Suprapubic skin (tissue), 4 donors: ENCODE measurements around the gene MLF2. TPM values are rescaled to one million over a fixed set of nuclear protein-coding genes. Genes with fewer than 3 reads are reported as not detected.

Experiments used
- DNase-seq, 2 donors: peaks; one replicate each; pipeline ENCODE4 v3.0.0-alpha.2; 2019; ENCODE audit warnings: low spot score in 2 of 2
- H3K27ac ChIP-seq: fragments of 200-600 bp; sonication (generic); one replicate; pipeline ENCODE4 v1.5.1; 2019
- H3K27me3 ChIP-seq: fragments of 200-600 bp; sonication (generic); one replicate; pipeline ENCODE4 v1.5.1; 2019
- H3K36me3 ChIP-seq: fragments of 200-600 bp; sonication (generic); one replicate; pipeline ENCODE4 v1.5.1; 2019
- H3K4me1 ChIP-seq: fragments of 200-600 bp; sonication (generic); one replicate; pipeline ENCODE4 v1.5.1; 2019
- H3K4me3 ChIP-seq: fragments of 200-600 bp; sonication (generic); one replicate; pipeline ENCODE4 v1.5.1; 2019; ENCODE audit warnings: mild to moderate bottlenecking
- H3K9me3 ChIP-seq: fragments of 200-600 bp; sonication (generic); one replicate; pipeline ENCODE4 v1.5.1; 2019
- EP300 ChIP-seq: sonication (generic); formaldehyde crosslinking; IDR thresholded peaks from one replicate; pipeline ENCODE4 v1.6.1; 2017; ENCODE audit warnings: antibody characterized with exemption
- POLR2A ChIP-seq, 2 donors: fragments of 450-650 bp; IDR thresholded peaks; one replicate each; pipeline ENCODE4 v1.6.1; 2017; ENCODE audit warnings: antibody characterized with exemption in 2 of 2, mild to moderate bottlenecking in 2 of 2, moderate library complexity in 2 of 2
- POLR2AphosphoS5 ChIP-seq, 3 donors: sonication (generic); formaldehyde crosslinking; IDR thresholded peaks; one replicate each; pipeline ENCODE4 v1.6.1; 2017; ENCODE audit warnings: antibody characterized with exemption in 3 of 3
- WGBS: methylation state at CpG from one replicate; pipeline ENCODE4 v1.1.5; 2018; 5-methylcytosine and 5-hydroxymethylcytosine counted together
- total RNA-seq, 4 donors: library from RNA; depleted of rRNA; stranded (reverse); fragments of >200 nt; gene quantifications; one replicate each; pipeline ENCODE4 v1.1.0, GENCODE V29; 2016
- TF ChIP-seq, protein P1 (sequence below), 2 donors: fragments of 200-600 bp in 1 of 2; fragments of 450-650 bp in 1 of 2; sonication (generic) in 1 of 2; IDR thresholded peaks; one replicate each; pipeline ENCODE4 v1.5.1; 2016 to 2019; ENCODE audit warnings: antibody characterized with exemption in 2 of 2, mild to moderate bottlenecking in 1 of 2, moderate library complexity in 1 of 2

Gene MLF2
- total RNA-seq, 4 donors from 2014 or later = 147 to 195 (median 180) TPM

- DNase-seq = peak; percentile 86 to 87
- H3K27ac ChIP-seq = peak within 1 kb of the TSS; percentile 95
- H3K9me3 ChIP-seq = no peaks in the 10 kb centered on the region
- peaks cover 62% of the 10 kb centered on the region for H3K4me1 ChIP-seq
- H3K4me3 ChIP-seq = peak within 1 kb of the TSS; percentile 79
- no peaks in the 10 kb centered on the region for H3K27me3 ChIP-seq
- WGBS = 3% methylated on average over 33 of the region's 63 CpGs
- TF ChIP-seq POLR2A (IDR thresholded peaks at IDR 0.05) (peak in 1 of 2 donors; percentile 41), EP300 (no peak)
- peaks cover 14% of the 10 kb centered on the region for H3K36me3 ChIP-seq
Measured at GRCh38 chr12:6765634-6766581, 13.0 kb upstream of the MLF2 start, which contains the start of gene PTMS. Gene PTMS, plus strand, starts transcription at chr12:6766363. Its CDS starts 343 bp downstream, at chr12:6766706.

GRCh38 chr12:6765048-6765633 is 12.2 kb upstream of the MLF2 start:
- Histone ChIP-seq H3K27ac (peak overlapping the region; percentile 95), H3K4me1 (peaks cover 57% of the 10 kb centered on the region), H3K36me3 (peaks cover 7% of the 10 kb centered on the region), H3K9me3 (no peaks in the 10 kb centered on the region), H3K27me3 (no peaks in the 10 kb centered on the region), H3K4me3 (peak overlapping the region; percentile 79)
- no peak for DNase-seq
- TF ChIP-seq EP300 = no peak
- TF ChIP-seq POLR2AphosphoS5 (IDR thresholded peaks at IDR 0.05) = no peak
- no peak for TF ChIP-seq POLR2A (IDR thresholded peaks at IDR 0.05)
- TF ChIP-seq, protein P1, sequence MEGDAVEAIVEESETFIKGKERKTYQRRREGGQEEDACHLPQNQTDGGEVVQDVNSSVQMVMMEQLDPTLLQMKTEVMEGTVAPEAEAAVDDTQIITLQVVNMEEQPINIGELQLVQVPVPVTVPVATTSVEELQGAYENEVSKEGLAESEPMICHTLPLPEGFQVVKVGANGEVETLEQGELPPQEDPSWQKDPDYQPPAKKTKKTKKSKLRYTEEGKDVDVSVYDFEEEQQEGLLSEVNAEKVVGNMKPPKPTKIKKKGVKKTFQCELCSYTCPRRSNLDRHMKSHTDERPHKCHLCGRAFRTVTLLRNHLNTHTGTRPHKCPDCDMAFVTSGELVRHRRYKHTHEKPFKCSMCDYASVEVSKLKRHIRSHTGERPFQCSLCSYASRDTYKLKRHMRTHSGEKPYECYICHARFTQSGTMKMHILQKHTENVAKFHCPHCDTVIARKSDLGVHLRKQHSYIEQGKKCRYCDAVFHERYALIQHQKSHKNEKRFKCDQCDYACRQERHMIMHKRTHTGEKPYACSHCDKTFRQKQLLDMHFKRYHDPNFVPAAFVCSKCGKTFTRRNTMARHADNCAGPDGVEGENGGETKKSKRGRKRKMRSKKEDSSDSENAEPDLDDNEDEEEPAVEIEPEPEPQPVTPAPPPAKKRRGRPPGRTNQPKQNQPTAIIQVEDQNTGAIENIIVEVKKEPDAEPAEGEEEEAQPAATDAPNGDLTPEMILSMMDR (IDR thresholded peaks at IDR 0.05) = no peak
- 25% methylated on average over 7 of the region's 7 CpGs for WGBS

DNA sequence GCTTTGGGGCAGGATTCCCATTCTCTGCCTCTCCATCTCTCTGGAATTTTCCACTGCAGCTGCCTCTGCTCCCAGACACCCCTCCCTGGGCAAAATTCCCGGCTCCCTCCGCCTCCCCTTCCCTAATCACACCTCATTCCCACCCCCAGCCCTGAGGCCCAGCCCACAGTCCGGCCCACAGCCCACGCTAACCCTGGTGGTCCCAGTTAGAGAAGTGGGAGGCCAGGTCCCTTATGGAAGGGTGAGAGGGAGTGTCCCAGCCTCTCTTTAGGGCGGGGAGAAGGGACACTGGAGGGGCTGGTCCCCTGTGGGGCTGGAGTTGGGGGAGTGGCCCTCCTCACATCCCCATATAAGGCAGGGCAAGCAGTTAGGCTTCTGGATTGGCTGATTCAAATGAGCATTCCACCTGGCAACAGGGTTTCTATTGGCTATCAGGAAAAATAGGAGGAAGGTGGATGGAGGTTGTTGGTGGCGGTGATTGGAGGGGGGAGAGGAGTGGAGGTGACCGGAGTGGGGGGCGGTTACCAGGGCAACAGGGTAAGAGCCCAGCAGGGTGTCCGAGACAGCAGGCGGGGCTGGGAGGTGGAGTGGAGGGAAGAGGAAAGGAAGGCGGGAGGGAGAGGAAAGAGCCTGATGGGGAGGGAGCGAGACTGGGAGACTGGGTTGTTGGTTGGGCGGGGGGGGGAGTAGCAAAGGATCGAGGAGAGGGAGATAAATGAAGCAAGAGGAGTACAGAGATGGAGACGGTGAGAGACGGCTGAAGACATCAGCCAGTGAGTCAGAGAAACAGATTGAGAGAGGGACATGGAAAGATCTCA is 11.3 kb upstream of the MLF2 start:
- TF ChIP-seq EP300 = no peak
- no peak for TF ChIP-seq POLR2A (IDR thresholded peaks at IDR 0.05)
- TF ChIP-seq, protein P1 (IDR thresholded peaks at IDR 0.05) = no peak
- TF ChIP-seq POLR2AphosphoS5 (IDR thresholded peaks at IDR 0.05) = no peak
- H3K36me3 ChIP-seq = no peaks in the 10 kb centered on the region
- peak overlapping the region; percentile 95 for H3K27ac ChIP-seq
- peak overlapping the region; percentile 37 for H3K4me3 ChIP-seq
- 4% methylated on average over 16 of the region's 16 CpGs for WGBS
- no peaks in the 10 kb centered on the region for H3K27me3 ChIP-seq
- peaks cover 48% of the 10 kb centered on the region for H3K4me1 ChIP-seq
- peak; percentile 95 to 97 for DNase-seq
- no peaks in the 10 kb centered on the region for H3K9me3 ChIP-seq

DNA sequence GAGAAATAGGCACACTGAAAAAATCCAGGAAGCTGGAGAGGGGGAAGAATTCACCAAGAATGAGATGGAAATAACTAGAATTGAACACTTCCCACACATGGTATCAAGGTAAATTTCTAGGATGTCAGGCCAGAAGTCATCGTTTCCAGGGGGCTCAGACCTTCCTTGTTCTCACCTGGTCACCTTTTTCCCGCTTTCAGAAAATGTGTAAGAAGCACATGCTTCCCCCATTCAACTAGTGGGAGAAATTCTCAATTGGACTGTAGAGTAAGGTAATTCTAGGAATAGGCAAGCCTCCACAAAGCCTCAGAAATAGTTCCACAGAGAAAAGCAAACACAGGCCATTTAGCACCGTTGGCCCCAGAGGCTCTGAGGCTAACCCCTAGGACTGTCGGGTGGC is 10.4 kb upstream of the MLF2 start:
- TF ChIP-seq, protein P1 (IDR thresholded peaks at IDR 0.05) = no peak
- TF ChIP-seq POLR2AphosphoS5 (IDR thresholded peaks at IDR 0.05) (no peak), EP300 (no peak), POLR2A (IDR thresholded peaks at IDR 0.05) (no peak)
- no peaks in the 10 kb centered on the region for H3K27me3 ChIP-seq
- H3K27ac ChIP-seq = peak overlapping the region; percentile 95
- H3K4me1 ChIP-seq = peaks cover 40% of the 10 kb centered on the region
- no peaks in the 10 kb centered on the region for H3K36me3 ChIP-seq
- H3K9me3 ChIP-seq = no peaks in the 10 kb centered on the region
- WGBS = 47% methylated on average over 4 of the region's 4 CpGs
- H3K4me3 ChIP-seq = no peak overlapping the region
- no peak for DNase-seq

DNA sequence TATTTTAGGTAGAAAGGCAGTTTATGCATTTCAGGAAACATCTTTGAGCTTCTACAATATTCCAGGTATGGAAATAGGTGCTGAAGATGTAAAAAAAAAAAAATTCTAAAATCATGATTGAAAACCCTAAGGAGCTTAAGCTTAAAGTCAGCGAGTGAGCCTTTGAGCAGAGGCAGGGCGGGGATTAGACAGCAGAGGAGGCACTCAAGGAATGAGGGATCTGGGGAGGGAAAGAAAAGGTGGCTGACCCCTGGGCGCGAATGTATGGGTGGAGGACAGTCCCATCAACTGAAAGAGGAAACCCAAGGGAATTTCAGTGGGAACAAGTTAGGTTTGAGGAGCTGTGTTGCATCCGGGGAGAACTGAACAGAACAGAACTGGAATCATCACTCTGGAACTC is 6.8 kb upstream of the MLF2 start:
- Histone ChIP-seq H3K4me3 (no peak overlapping the region), H3K27ac (no peak overlapping the region), H3K4me1 (peaks cover 15% of the 10 kb centered on the region), H3K9me3 (no peaks in the 10 kb centered on the region), H3K36me3 (no peaks in the 10 kb centered on the region), H3K27me3 (no peaks in the 10 kb centered on the region)
- no peak for TF ChIP-seq EP300
- TF ChIP-seq POLR2AphosphoS5 (IDR thresholded peaks at IDR 0.05) = no peak
- TF ChIP-seq POLR2A (IDR thresholded peaks at IDR 0.05) = no peak
- TF ChIP-seq, protein P1 (IDR thresholded peaks at IDR 0.05) = no peak
- 85% methylated on average over 5 of the region's 5 CpGs for WGBS
- DNase-seq = no peak
